ENCODE data around the gene UNC93B1. TPM values are rescaled to one million over a fixed set of nuclear protein-coding genes. Genes with fewer than 3 reads are reported as not detected.
"Not testable (repeated sequence)": the region's sequence is repeated elsewhere in the genome, so short reads cannot be mapped to it uniquely, and the experiment has no call there.

The UNC93B1 gene
- polyA plus RNA-seq, 2 of the 4 experiments (the other 2 are of a cell fraction): 49.4 to 51.2 TPM

- POLR2A ChIA-PET; H3K4me1 ChIP-seq; H3K27ac ChIP-seq; H3K4me2 ChIP-seq; H3K9me3 ChIP-seq; FAIRE-seq; ATAC-seq; H3K4me3 ChIP-seq; DNase-seq (ENCODE audit: low read depth in 1 of 2, low spot score in 1 of 2): not testable (repeated sequence)
- CTCF ChIA-PET: interaction anchor here (0.6 kb wide), 2 partner anchors 140 to 167 kb away, joined by 3 to 4 read pairs; no protein-coding TSS in a partner anchor
- WGBS (ENCODE audit: missing lambda C conversion rate): 76% methylated on average over 17 of the region's 17 CpGs
Observed at GRCh38 chr11:67982255-67982857, 21.5 kb downstream of the UNC93B1 start.

GRCh38 chr11:67981226-67981625 is 22.7 kb downstream of the UNC93B1 start:
- H3K4me2 ChIP-seq; ATAC-seq; CTCF ChIA-PET; H3K9me3 ChIP-seq; DNase-seq (ENCODE audit: low read depth in 1 of 2, low spot score in 1 of 2); H3K27ac ChIP-seq; POLR2A ChIA-PET; H3K4me1 ChIP-seq; FAIRE-seq; H3K4me3 ChIP-seq: not testable (repeated sequence)
- peak; percentile 37; the same call in 1 of the 2 replicates for TF ChIP-seq REST (IDR thresholded peaks at IDR 0.05)
- 82% methylated on average over 10 of the region's 10 CpGs for WGBS (ENCODE audit: missing lambda C conversion rate)

- TF ChIP-seq RAD21 (conservative IDR thresholded peaks at IDR 0.05 in 1 of 2, IDR thresholded peaks at IDR 0.05 in 1 of 2): 0 out of 5 replicates have a peak, but pooled peaks of 1 of the 2 experiments have one; percentile 8
- H3K4me3 ChIP-seq; ATAC-seq; FAIRE-seq; H3K27ac ChIP-seq; H3K4me2 ChIP-seq; POLR2A ChIA-PET; DNase-seq (ENCODE audit: low read depth in 1 of 2, low spot score in 1 of 2); H3K9me3 ChIP-seq; H3K4me1 ChIP-seq: not testable (repeated sequence)
- WGBS (ENCODE audit: missing lambda C conversion rate): 64% methylated on average over 17 of the region's 17 CpGs
- CTCF ChIA-PET: interaction anchor here (1.4 to 1.5 kb wide), 2 partner anchors 42 to 133 kb away, joined by 3 to 5 read pairs; no protein-coding TSS in a partner anchor
Observed at GRCh38 chr11:67978766-67979418, 25.0 kb downstream of the UNC93B1 start.

- POLR2A ChIA-PET, FAIRE-seq: not testable (repeated sequence)
Observed at GRCh38 chr11:67974746-67975145, 29.2 kb downstream of the UNC93B1 start.

DNA sequence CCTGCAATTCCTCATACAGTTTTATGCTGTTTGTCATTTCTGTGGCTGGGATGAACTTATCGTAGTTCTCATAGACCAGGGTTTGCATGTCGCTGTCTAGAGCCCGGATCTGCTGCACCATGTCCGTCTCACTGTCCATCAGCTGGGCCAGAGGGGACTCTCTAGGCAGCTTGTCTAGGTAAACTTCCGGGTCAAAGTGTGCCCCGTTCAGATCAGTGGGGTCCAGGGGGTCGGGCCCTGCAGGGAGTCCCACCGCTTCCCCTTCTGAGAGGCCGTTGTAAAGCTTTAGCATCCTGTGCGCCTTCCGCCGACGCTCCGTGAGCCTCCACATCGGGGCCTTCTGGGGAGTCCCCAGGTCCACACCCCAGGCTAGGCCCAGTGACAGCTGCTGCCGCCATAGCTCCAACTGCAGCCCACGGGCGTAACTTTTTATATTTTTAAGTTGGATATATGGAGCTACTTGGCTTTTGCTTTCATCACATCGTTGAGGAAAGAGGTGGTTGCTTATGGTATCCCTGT is 38.0 kb downstream of the UNC93B1 start:
- WGBS (ENCODE audit: missing lambda C conversion rate): 92% methylated on average over 14 of the region's 19 CpGs
- CTCF ChIA-PET: interaction anchor here (1.6 to 2.1 kb wide), 2 partner anchors 10 to 14 kb away, joined by 3 to 10 read pairs; no protein-coding TSS in a partner anchor

More at GRCh38 chr11:67974746-67975145, 29.2 kb downstream of the UNC93B1 start:
- H3K9me3 ChIP-seq; CTCF ChIA-PET; H3K27ac ChIP-seq; ATAC-seq; DNase-seq (ENCODE audit: low read depth in 1 of 2, low spot score in 1 of 2); H3K4me2 ChIP-seq; H3K4me1 ChIP-seq; H3K4me3 ChIP-seq: not testable (repeated sequence)
- WGBS (ENCODE audit: missing lambda C conversion rate): 65% methylated on average over 12 of the region's 12 CpGs

DNA sequence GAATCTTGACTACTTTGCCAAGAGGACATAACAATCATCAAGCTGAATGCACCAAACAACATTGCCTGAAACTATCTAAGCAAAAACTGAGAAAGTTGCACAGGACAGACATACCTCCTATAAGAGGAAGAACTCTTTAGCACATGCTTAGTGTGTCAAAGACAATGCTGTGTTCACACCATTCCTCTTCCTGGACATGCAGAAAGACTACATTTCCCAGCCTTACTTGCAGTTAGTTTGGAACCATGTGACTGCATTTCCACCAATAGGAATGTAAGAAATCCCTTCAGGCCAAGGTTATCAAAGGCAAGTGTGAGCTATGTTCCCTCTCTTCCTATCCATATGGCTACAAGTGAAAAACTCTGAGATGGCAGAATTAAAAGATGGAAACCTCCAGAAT is 39.2 kb downstream of the UNC93B1 start:
- H3K9me3 ChIP-seq; ATAC-seq; POLR2A ChIA-PET; H3K27ac ChIP-seq; CTCF ChIA-PET; DNase-seq (ENCODE audit: low read depth in 1 of 2, low spot score in 1 of 2); H3K4me2 ChIP-seq; H3K4me3 ChIP-seq; FAIRE-seq; H3K4me1 ChIP-seq: not testable (repeated sequence)

More for the DNA sequence above, 38.0 kb downstream of the UNC93B1 start:
- H3K27ac ChIP-seq; H3K4me2 ChIP-seq; FAIRE-seq; DNase-seq (ENCODE audit: low read depth in 1 of 2, low spot score in 1 of 2); H3K4me3 ChIP-seq; POLR2A ChIA-PET; ATAC-seq; H3K9me3 ChIP-seq; H3K4me1 ChIP-seq: not testable (repeated sequence)

GRCh38 chr11:67963879-67964278 is 40.0 kb downstream of the UNC93B1 start:
- POLR2A ChIA-PET; H3K4me3 ChIP-seq; FAIRE-seq; ATAC-seq; H3K4me2 ChIP-seq; H3K9me3 ChIP-seq; H3K27ac ChIP-seq; H3K4me1 ChIP-seq; DNase-seq (ENCODE audit: low read depth in 1 of 2, low spot score in 1 of 2): not testable (repeated sequence)
- 30% methylated on average over 6 of the region's 6 CpGs for WGBS (ENCODE audit: missing lambda C conversion rate)
- CTCF ChIA-PET: interaction anchor here (1.3 to 1.5 kb wide), 2 partner anchors 8 to 58 kb away, joined by 3 to 7 read pairs; no protein-coding TSS in a partner anchor

GRCh38 chr11:67963217-67963616 is 40.7 kb downstream of the UNC93B1 start:
- ATAC-seq; H3K27ac ChIP-seq; H3K4me3 ChIP-seq; DNase-seq (ENCODE audit: low read depth in 1 of 2, low spot score in 1 of 2); H3K4me1 ChIP-seq; POLR2A ChIA-PET; FAIRE-seq; H3K9me3 ChIP-seq; H3K4me2 ChIP-seq: not testable (repeated sequence)
- WGBS (ENCODE audit: missing lambda C conversion rate): 78% methylated on average over 10 of the region's 16 CpGs
- CTCF ChIA-PET: interaction anchor here (1.3 to 1.5 kb wide), 2 partner anchors 8 to 58 kb away, joined by 3 to 7 read pairs; no protein-coding TSS in a partner anchor

- not testable (repeated sequence) for H3K4me2 ChIP-seq; H3K9me3 ChIP-seq; H3K4me3 ChIP-seq; FAIRE-seq; DNase-seq (ENCODE audit: low read depth in 1 of 2, low spot score in 1 of 2); ATAC-seq; H3K4me1 ChIP-seq; H3K27ac ChIP-seq
- ChIA-PET POLR2A (interaction anchor here (1.0 kb wide), 1 partner anchor 60 kb away, joined by 3 read pairs; no protein-coding TSS in a partner anchor), CTCF (interaction anchor here (0.6 to 2.2 kb wide), 24 partner anchors 8 to 337 kb away, joined by 3 to 15 read pairs (median 3); partner anchors contain the start of gene ALDH3B1)
- 66% methylated on average over 6 of the region's 6 CpGs for WGBS (ENCODE audit: missing lambda C conversion rate)
Observed at GRCh38 chr11:67956236-67956635, 47.7 kb downstream of the UNC93B1 start.

Measured in A549 (cell line).